ENCODE measurements around the gene KCNB1. TPM values are rescaled to one million over a fixed set of nuclear protein-coding genes. Genes with fewer than 3 reads are reported as not detected.

KCNB1 gene
- total RNA-seq, 1 experiment from 2014 or later, result 0.68 TPM

GRCh38 chr20:49497398-49497669, 14.9 kb upstream of the KCNB1 start:
- no peak for TF ChIP-seq CTCF (conservative IDR thresholded peaks at IDR 0.05)
- Histone ChIP-seq H2AFZ (ENCODE audit: low read length) (no peak overlapping the region), H4K5ac (ENCODE audit: insufficient read length, low read depth, low read length) (no peak overlapping the region), H3K27ac (ENCODE audit: insufficient read length, low read depth, low read length) (no peak overlapping the region), H3K9me3 (ENCODE audit: control insufficient read depth, low read depth, low read length) (no peaks in the 10 kb centered on the region), H3K79me1 (ENCODE audit: insufficient read depth, low read depth, low read length, poor library complexity, severe bottlenecking) (no peaks in the 10 kb centered on the region), H3K23me2 (ENCODE audit: insufficient read length, low read depth, low read length, poor library complexity, severe bottlenecking) (no peaks in the 10 kb centered on the region), H3K56ac (ENCODE audit: insufficient read length, low read depth, low read length) (no peak overlapping the region), H3K79me2 (ENCODE audit: insufficient read depth, low read length) (no peaks in the 10 kb centered on the region), H3K4ac (ENCODE audit: low read depth, low read length) (no peak overlapping the region), H2AK5ac (ENCODE audit: insufficient read length, low read length) (no peak overlapping the region), H2BK15ac (ENCODE audit: low read depth, low read length) (no peak overlapping the region), H3K14ac (ENCODE audit: insufficient read depth, low read length) (0 out of 2 replicates have a peak overlapping the region, but pooled peaks have one; percentile 41), H3K9ac (ENCODE audit: extremely low read depth, insufficient read length, low read length) (no peak overlapping the region), H3K4me1 (ENCODE audit: insufficient read depth, low read length) (no peaks in the 10 kb centered on the region; the same call in 1 of the 2 replicates), H4K20me1 (ENCODE audit: control insufficient read depth, insufficient read depth, insufficient read length) (no peaks in the 10 kb centered on the region), H2BK5ac (ENCODE audit: insufficient read length, low read length) (no peak overlapping the region), H3K23ac (ENCODE audit: insufficient read length, low read depth, low read length) (no peak overlapping the region), H3K18ac (ENCODE audit: insufficient read length, low read depth, low read length) (no peak overlapping the region), H3T11ph (ENCODE audit: low read length) (no peak overlapping the region), H2BK120ac (ENCODE audit: low read depth, low read length, poor library complexity, severe bottlenecking) (no peak overlapping the region), H3K4me2 (ENCODE audit: insufficient read depth, insufficient read length, low read length) (no peak overlapping the region), H2BK12ac (ENCODE audit: insufficient read length, low read depth, low read length) (no peak overlapping the region), H2BK20ac (ENCODE audit: low read depth, low read length, poor library complexity, severe bottlenecking) (no peak overlapping the region), H3K27me3 (ENCODE audit: insufficient read depth, low read length) (no peaks in the 10 kb centered on the region), H4K8ac (replicated peaks; ENCODE audit: insufficient read length, low read depth, low read length) (no peak overlapping the region), H4K91ac (ENCODE audit: insufficient read length, low read depth, low read length) (no peak overlapping the region)
- WGBS (ENCODE audit: extremely low coverage, insufficient read length, low lambda C conversion rate), result no CpG with 5 or more reads among the region's 1 CpG
- Mint-ChIP-seq H3K4me3 (no peak overlapping the region), H3K4me1 (peaks cover 6 to 10% of the 10 kb centered on the region in 2 experiments), H3K27ac (no peak overlapping the region), H3K9me3 (peaks cover 0 to 3% of the 10 kb centered on the region in 2 experiments; a peak in 3 of 5 replicates), H3K36me3 (ENCODE audit: insufficient read depth in 1 of 3, low read depth in 3 of 3) (peaks cover 0 to 4% (median 0%) of the 10 kb centered on the region in 3 experiments; a peak in 1 of 7 replicates), H3K27me3 (ENCODE audit: low read depth) (peaks cover 3% of the 10 kb centered on the region)
- no peak for DNase-seq

Data from H9 (cell line).